KG1 (cell line): ENCODE results near the gene THOC1.

Source experiments
- DNase-seq: peaks from one replicate; lab custom pipeline; 2025; lab: John Stamatoyannopoulos, UW

Gene THOC1

GRCh38 chr18:213505-213904 lies 54.3 kb downstream of the THOC1 start:
- DNase-seq, result no peak

GRCh38 chr18:212780-213179 lies 55.1 kb downstream of the THOC1 start:
- DNase-seq, result no peak

- DNase-seq, result no peak
Observed at GRCh38 chr18:211582-211981, 56.3 kb downstream of the THOC1 start.

GRCh38 chr18:210733-211132 lies 57.1 kb downstream of the THOC1 start:
- no peak for DNase-seq

- DNase-seq, result no peak
Observed at GRCh38 chr18:210075-210474, 57.8 kb downstream of the THOC1 start.

GRCh38 chr18:199768-200167 lies 68.1 kb downstream of the THOC1 start:
- no peak for DNase-seq

GRCh38 chr18:199214-199613 lies 68.6 kb downstream of the THOC1 start:
- DNase-seq, result no peak

- no peak for DNase-seq
Observed at GRCh38 chr18:195651-196050, 72.2 kb downstream of the THOC1 start.

- DNase-seq, result no peak
Observed at GRCh38 chr18:192801-193200, 75.0 kb downstream of the THOC1 start.

GRCh38 chr18:191725-192124 lies 76.1 kb downstream of the THOC1 start:
- no peak for DNase-seq

- DNase-seq, result no peak
Observed at GRCh38 chr18:189254-189653, 78.6 kb downstream of the THOC1 start.

GRCh38 chr18:183769-184168 lies 84.1 kb downstream of the THOC1 start:
- DNase-seq, result no peak

- no peak for DNase-seq
Observed at GRCh38 chr18:181711-182110, 86.1 kb downstream of the THOC1 start.

GRCh38 chr18:179499-179898 lies 88.3 kb downstream of the THOC1 start:
- no peak for DNase-seq

- DNase-seq, result no peak
Observed at GRCh38 chr18:172361-172760, 95.5 kb downstream of the THOC1 start.
